Erythroblast (primary cell): Measurements from ENCODE around the gene SV2B.

Experiments used
- GATA1 ChIP-seq: IDR thresholded peaks from 2 replicates; pipeline ENCODE4 v1.6.1; 2011; ENCODE audit warnings: low read depth, mild to moderate bottlenecking, control low read depth, low read length, moderate library complexity
- POLR2A ChIP-seq: IDR thresholded peaks from 2 replicates; pipeline ENCODE4 v1.6.1; 2011; ENCODE audit warnings: mild to moderate bottlenecking, low read length

DNA sequence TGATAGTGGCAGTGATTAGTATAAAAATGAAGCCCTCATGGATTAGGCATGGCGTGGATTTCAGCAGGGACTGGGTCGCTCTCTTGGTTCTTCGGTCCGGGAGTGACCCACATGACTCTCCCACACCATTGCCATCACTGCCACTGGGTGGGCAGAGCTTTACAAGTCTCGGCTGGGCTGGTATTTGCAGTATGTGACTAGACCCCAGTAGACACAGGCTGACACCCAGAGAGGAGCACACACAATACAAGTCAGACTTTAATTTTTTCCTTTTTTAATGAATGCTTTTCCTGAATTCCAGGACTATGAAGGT is 1.5 kb downstream of the SV2B start:
- TF ChIP-seq POLR2A: no peak
- TF ChIP-seq GATA1: no peak
